ENCODE measurements around the gene COL9A3. TPM values are rescaled to one million over a fixed set of nuclear protein-coding genes. Genes with fewer than 3 reads are reported as not detected.

The COL9A3 gene
- total RNA-seq, 1 donor from 2014 or later, result not detected

- H3K27me3 ChIP-seq (ENCODE audit: control insufficient read depth, insufficient read depth, low read length), result no peaks in the 10 kb centered on the region
- no peak for FAIRE-seq
- no peak overlapping the region for H3K4me3 ChIP-seq (ENCODE audit: low read depth, low read length)
- TF ChIP-seq, protein P1, sequence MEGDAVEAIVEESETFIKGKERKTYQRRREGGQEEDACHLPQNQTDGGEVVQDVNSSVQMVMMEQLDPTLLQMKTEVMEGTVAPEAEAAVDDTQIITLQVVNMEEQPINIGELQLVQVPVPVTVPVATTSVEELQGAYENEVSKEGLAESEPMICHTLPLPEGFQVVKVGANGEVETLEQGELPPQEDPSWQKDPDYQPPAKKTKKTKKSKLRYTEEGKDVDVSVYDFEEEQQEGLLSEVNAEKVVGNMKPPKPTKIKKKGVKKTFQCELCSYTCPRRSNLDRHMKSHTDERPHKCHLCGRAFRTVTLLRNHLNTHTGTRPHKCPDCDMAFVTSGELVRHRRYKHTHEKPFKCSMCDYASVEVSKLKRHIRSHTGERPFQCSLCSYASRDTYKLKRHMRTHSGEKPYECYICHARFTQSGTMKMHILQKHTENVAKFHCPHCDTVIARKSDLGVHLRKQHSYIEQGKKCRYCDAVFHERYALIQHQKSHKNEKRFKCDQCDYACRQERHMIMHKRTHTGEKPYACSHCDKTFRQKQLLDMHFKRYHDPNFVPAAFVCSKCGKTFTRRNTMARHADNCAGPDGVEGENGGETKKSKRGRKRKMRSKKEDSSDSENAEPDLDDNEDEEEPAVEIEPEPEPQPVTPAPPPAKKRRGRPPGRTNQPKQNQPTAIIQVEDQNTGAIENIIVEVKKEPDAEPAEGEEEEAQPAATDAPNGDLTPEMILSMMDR (IDR thresholded peaks at IDR 0.05; ENCODE audit: insufficient read depth, low read length, severe bottlenecking), result no peak
- H3K36me3 ChIP-seq (ENCODE audit: control insufficient read depth, insufficient read depth, low read length), result no peaks in the 10 kb centered on the region
- no peak for DNase-seq (ENCODE audit: low read depth)
These were observed 9.3 kb downstream of the COL9A3 start for GRCh38 chr20:62825986-62826645.

DNA sequence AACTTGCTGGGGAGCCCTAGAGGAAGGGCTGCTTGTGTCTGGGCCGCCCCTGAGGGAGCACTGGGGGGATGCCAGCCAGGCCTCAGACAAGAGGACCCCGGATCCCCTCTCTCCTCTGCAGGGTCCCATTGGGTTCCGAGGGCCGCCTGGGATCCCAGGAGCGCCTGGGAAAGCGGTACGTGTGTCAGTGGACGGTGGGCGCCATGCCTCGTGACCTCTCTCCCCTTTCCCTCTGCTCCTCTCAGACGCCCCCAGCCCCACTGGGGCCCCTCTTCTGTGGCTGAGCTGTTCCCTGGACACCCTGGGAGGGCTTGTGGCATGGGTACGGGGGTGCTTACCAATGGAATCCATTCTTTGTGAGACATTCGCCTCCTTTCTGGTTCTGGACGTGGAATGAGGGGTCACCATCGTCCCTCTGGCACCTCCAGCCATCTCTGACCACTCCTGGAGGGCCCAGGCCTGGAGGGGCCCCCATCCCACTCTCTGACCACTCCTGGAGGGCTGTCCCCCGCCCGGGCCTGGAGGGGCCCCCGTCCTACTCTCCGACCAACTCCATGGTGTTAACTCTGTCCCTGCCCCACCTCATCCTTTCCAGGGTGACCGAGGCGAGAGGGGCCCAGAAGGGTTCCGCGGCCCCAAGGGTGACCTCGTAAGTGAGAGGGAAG, 9.9 kb downstream of the COL9A3 start:
- DNase-seq (ENCODE audit: low read depth) (no peak), FAIRE-seq (no peak)
- TF ChIP-seq, protein P1 (IDR thresholded peaks at IDR 0.05; ENCODE audit: insufficient read depth, low read length, severe bottlenecking), result no peak
- Histone ChIP-seq H3K27me3 (ENCODE audit: control insufficient read depth, insufficient read depth, low read length) (no peaks in the 10 kb centered on the region), H3K4me3 (ENCODE audit: low read depth, low read length) (no peak overlapping the region), H3K36me3 (ENCODE audit: control insufficient read depth, insufficient read depth, low read length) (no peaks in the 10 kb centered on the region)

DNA sequence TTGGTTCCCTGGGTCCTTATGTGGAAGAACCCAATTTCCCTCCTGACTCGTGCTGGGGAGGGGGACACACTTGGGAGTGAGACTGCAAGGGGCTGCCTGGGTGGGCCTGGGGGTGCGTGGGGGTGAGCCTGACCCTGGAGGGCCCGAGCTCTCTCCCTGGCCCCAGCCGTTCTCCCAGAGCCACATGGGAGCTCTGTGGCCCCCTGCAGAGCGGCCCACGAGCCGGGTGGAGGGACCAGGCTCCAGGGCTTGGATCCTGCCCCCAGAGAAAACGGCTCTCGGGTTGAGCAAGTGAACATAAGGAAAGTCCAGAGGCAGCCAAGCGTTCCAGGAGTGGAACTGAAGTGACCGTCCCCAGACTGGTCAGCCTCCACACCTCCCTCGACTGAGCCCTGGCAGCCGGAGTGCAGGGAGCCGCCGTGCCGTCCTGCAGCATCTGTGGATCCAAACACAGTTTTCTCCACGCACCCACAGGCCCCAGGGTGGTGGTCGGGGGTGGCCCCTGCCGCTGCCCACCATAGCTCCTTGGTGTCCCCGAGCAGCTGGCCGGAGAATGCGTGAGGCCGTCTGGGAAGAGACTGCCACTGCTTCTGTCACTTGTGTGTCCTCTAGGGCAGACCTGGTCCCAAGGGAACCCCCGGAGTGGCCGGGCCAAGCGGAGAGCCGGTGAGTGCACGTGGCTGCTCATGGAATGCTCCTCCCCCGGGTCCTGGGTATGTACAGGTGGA, 10.6 kb downstream of the COL9A3 start:
- H3K36me3 ChIP-seq (ENCODE audit: control insufficient read depth, insufficient read depth, low read length), result no peaks in the 10 kb centered on the region
- DNase-seq (ENCODE audit: low read depth) (no peak), FAIRE-seq (no peak)
- no peak overlapping the region for H3K4me3 ChIP-seq (ENCODE audit: low read depth, low read length)
- TF ChIP-seq, protein P1 (IDR thresholded peaks at IDR 0.05; ENCODE audit: insufficient read depth, low read length, severe bottlenecking), result no peak
- H3K27me3 ChIP-seq (ENCODE audit: control insufficient read depth, insufficient read depth, low read length), result no peaks in the 10 kb centered on the region

- TF ChIP-seq, protein P1 (IDR thresholded peaks at IDR 0.05; ENCODE audit: insufficient read depth, low read length, severe bottlenecking), result no peak
- no peaks in the 10 kb centered on the region for H3K36me3 ChIP-seq (ENCODE audit: control insufficient read depth, insufficient read depth, low read length)
- DNase-seq (ENCODE audit: low read depth), result no peak
- H3K27me3 ChIP-seq (ENCODE audit: control insufficient read depth, insufficient read depth, low read length), result no peaks in the 10 kb centered on the region
- FAIRE-seq, result no peak
- H3K4me3 ChIP-seq (ENCODE audit: low read depth, low read length), result no peak overlapping the region
These were observed 11.2 kb downstream of the COL9A3 start for GRCh38 chr20:62828051-62828450.

GRCh38 chr20:62828511-62829230, 11.8 kb downstream of the COL9A3 start:
- DNase-seq (ENCODE audit: low read depth), result no peak
- TF ChIP-seq, protein P1 (IDR thresholded peaks at IDR 0.05; ENCODE audit: insufficient read depth, low read length, severe bottlenecking), result no peak
- Histone ChIP-seq H3K36me3 (ENCODE audit: control insufficient read depth, insufficient read depth, low read length) (no peaks in the 10 kb centered on the region), H3K4me3 (ENCODE audit: low read depth, low read length) (no peak overlapping the region), H3K27me3 (ENCODE audit: control insufficient read depth, insufficient read depth, low read length) (no peaks in the 10 kb centered on the region)
- no peak for FAIRE-seq

All from bronchial epithelial cell (primary cell).